Glomerular endothelial cell (primary cell): ENCODE measurements around the gene PLA2G4F. TPM values are rescaled to one million over a fixed set of nuclear protein-coding genes. Genes with fewer than 3 reads are reported as not detected.
"Not testable (repeated sequence)": the region's sequence is repeated elsewhere in the genome, so short reads cannot be mapped to it uniquely, and the experiment has no call there.

ENCODE experiments used
- DNase-seq: peaks from one replicate; pipeline ENCODE4 v3.0.0-alpha.2; 2011; ENCODE audit warnings: low read depth, low spot score; ENCODE audit errors: extremely low read depth
- total RNA-seq: library from RNA; depleted of rRNA; stranded (reverse); fragments of >200 nt; gene quantifications from 2 replicates; pipeline ENCODE4 v1.2.3, GENCODE V29; 2015

The PLA2G4F gene
- total RNA-seq, 1 donor from 2014 or later, result not detected

DNA sequence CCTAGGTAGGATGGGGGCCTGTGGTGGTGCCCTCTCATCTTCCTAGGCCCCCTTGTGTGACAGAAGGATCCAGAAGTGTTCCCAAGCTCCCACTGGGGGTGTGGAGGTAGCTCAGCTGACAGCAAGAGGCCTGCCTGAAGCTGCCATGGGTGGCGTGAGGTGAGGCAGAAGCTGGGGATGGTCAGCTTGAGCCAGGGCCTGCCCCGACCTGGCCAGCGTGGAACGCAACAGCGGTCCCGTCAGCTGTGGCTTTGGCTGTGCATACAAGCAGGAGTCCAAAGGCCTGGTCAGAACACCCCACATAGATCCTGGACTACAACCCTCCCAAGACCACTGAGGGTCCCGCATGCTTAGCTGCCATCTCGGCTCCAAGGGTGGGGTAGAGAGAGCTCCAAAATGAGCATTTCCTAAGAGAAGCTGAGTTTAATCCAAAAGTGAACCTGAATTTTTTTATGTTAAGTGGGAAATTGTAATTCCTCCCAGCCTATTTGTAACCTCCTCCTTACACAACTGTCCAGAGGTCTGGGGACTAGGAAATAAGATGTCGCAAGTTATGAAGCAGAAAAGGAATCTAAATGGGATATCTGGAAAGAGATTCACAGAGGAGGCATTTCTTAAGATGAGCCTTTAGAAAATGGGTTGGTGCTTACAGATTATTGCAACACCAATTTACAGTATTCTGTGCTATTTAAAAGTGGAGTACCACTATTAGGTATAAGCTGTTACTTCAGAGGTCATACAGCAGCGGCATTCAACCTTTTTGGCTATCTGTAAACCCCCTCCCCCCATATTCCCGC is 52.1 kb downstream of the PLA2G4F start:
- DNase-seq, result no peak

DNA sequence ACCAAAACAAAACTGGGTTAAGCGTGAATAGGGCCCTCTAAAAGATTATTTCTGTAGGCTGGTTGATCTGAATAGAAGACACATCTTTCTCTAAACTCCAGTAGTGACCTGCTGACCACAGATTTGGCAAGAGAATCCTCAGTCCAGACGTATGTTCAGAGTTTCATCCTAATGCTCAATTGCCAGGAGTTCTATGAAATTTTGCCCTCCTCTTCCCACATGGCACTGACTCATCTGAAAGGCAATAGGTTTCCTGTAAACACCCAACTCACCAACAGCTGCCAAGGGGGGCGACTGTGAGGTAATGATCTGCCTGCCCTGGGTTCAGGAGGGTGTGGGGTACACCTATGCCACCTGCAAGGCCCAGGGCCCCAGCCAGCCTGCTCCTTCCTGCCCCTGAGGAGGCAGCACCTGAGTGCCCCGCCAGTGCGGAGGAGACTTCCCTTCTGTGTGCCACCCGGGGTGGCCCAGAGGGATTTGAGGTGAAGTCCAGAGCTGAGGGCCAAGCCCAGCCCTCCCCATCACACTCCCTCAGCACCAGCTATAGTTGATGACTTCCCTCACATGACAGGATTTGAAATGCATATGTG is 53.7 kb downstream of the PLA2G4F start:
- DNase-seq, result no peak

DNA sequence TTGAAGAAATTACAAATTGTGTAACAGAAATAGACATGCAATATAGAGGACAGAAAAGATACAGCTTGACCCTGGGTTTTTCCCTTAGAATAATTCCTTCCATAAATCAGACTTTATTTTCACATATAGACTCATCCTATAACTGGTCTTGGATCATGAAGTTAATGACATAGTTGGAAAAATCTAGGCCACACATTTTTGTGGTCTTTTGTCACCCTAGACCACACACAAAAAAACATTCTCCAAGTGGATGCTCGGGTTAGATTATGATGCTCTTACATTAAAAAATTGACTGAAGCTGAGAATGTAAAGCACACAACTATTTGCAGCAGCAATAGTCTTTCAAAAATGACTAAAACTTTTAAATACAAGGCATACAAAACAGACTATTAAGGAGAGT is 54.6 kb downstream of the PLA2G4F start:
- DNase-seq, result no peak

DNA sequence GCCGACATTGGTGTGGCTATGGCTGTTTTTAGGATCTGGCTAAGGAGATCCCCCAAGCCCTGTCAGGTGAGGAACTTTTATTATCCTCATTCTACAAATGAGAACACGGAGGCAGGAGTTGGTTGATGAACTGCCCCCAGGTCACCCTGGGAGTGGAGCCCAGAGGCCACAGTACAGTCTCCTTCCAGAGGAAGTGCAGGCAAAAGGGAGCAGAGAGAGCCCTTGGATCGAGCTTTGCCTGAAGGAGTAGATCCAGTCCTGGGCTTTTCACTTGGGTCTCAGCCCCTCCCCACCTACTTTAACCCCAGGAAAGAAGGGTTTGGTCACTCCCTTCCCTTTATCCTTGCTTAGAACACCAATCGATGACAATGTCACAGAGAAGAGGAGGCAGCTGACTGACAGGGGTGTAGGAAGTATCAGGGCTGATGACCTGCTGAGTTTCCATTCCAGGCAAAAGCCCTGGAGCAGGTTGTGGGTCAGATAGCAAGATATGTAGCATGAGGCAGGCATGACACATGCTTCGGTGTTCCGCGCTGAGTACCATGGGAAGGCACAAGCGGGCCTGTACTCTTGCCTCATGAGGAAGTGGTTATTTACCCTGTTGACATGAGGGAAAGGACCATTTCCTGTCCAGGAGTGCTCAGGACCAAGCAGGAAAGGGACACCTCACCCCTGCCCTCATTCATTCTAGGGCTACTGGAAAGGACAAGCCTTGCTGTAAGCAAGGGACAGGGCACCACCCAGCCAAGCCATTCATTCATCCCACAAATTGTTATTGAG is 56.2 kb downstream of the PLA2G4F start:
- DNase-seq, result no peak

DNA sequence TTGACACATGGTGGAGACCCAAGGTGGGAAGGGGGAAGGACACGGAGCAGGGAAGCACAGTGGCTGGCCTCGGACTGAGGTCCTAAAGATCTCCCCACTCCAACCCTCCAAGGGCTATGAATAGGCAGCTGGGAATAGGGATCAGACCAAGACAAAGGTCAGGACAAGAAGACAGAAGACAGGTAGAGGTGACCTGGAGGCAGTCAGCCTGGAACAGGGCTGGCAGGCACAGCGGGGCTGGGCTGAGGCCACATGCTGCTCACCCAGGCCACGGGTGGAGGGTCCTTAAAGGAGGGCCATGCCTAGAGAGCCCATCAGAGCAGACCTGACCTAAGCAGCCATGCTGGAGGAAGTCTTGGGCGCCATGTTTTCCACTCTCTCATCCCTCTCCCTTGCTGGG is 59.4 kb downstream of the PLA2G4F start:
- no peak for DNase-seq

DNA sequence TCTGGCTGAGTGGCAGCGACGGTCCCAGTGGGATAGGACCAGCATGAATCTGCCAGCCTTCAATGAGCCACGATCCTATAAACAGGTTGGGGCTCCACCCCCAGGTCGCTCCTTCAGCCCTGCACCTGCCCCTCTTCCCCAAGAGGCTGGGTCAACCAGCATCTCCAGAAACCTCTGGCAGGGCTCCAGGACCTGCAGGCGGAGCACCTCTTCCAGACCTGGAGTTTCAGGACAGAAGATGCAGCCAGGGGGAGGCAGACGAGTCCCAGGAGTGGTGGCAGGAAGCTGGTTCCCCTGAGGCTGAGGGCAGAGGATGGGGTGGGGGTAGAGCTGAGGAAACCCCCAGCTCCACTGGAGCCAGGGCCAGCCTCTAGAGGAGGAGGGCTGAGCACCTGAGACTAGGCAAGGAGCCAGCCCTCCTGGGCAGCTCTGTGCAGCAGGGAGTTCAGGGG is 61.9 kb downstream of the PLA2G4F start, which contains the start of gene PLA2G4D:
PLA2G4D (minus strand) TSS at position 51 of the 452 bp plus-strand sequence. CDS start 103 bp downstream, outside the sequence.
- no peak for DNase-seq

GRCh38 chr15:42093966-42094365 is 62.5 kb downstream of the PLA2G4F start:
- no peak for DNase-seq

GRCh38 chr15:42092398-42093318 is 63.8 kb downstream of the PLA2G4F start:
- no peak for DNase-seq

DNA sequence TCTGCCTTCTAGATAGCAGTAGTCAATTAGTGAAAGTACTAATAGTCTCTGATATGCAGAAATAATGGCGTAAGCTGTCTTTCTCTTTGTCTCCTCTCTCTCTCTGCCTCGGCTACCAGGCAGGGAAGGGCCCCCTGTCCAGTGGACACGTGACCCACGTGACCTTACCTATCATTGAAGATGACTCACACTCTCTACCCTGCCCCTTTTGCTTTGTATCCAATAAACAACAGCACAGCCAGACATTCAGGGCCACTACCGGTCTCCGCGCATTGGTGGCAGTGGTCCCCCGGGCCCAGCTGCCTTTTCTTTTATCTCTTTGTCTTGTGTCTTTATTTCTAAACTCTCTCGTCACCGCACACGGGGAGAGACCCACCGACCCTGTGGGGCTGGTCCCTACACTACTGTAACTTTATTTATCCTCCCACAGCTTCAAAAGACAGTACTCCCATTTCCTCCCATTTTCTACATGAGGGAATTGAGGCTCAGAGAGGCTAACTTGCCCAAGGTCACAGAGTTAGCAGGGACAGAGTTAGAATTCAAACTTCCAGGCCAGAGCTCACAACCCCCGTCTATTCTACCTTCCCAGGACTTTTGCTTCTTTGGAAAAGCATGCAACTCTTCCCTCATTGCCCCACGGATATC is 64.6 kb downstream of the PLA2G4F start:
- not testable (repeated sequence) for DNase-seq

- DNase-seq, result no peak
Measured at GRCh38 chr15:42090781-42091180, 65.7 kb downstream of the PLA2G4F start.

DNA sequence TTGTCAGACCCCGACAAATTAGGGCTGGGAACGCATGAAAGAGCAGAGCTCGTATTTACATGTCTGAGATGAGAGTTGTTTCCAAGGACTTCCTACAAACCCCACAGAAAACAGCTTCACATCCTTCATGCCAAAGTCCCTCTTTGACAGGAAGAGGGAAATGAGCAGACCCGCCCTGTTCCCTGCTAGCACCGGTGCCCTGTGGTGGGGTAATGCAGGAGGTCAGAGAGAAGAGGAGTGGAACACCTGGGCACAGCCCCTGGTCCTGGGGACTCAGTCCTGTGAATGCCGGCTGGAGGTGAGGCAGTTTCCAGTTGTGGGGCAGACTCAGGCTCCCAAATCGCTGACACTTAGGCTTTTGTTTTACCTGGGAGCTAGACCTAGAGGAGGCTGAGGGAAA is 66.1 kb downstream of the PLA2G4F start:
- DNase-seq, result no peak

DNA sequence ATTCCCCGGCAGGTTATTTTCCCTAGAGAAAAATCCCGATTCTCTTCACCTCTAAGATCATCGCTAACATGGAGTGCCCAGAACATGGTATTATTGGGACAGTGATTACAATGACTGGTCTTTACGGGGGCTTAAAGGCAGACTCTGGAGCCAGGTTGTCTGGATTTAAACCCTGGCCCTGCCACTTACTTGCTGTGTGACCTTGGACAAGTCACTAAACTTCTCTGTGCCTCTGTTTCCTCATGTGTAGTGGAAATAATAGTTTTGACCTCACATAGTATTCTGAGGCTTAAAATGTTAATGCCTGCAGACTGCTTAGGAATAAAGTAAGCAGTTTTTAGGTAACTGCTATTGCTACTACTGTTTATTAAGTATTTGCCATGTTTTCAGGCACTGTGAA is 66.5 kb downstream of the PLA2G4F start:
- DNase-seq, result no peak

Other genes starting within 250 kb of the PLA2G4F start
- gene EHD4, start 184.1 kb downstream of the PLA2G4F start, total RNA-seq, result 170 and 236 TPM in 2 replicates
- not detected in 2 replicates for gene PLA2G4E, start 135.6 kb downstream of the PLA2G4F start, total RNA-seq
- gene PLA2G4D, start 62.1 kb downstream of the PLA2G4F start, total RNA-seq, result not detected in 2 replicates
- gene VPS39, start 51.7 kb upstream of the PLA2G4F start, total RNA-seq, result 53.6 and 57.1 TPM in 2 replicates
- gene GANC, start 116.6 kb upstream of the PLA2G4F start, total RNA-seq, result 12.1 and 14.1 TPM in 2 replicates
- 25.8 and 27.7 TPM in 2 replicates for gene TMEM87A, start 116.8 kb upstream of the PLA2G4F start, total RNA-seq
- 4.1 TPM in 1 of 2 replicates, not detected in the other for gene CAPN3, start 202.9 kb upstream of the PLA2G4F start, total RNA-seq